Mononuclear cell (primary cell): ENCODE data around the gene UBE2N. TPM values are rescaled to one million over a fixed set of nuclear protein-coding genes. Genes with fewer than 3 reads are reported as not detected.
"Not testable (repeated sequence)": the region's sequence is repeated elsewhere in the genome, so short reads cannot be mapped to it uniquely, and the experiment has no call there.

ENCODE experiments used
- H3K27me3 ChIP-seq: 2 replicates; pipeline ENCODE4 v1.6.0; 2011; ENCODE audit warnings: low read length, control low read depth; ENCODE audit not compliant: insufficient read depth
- H3K4me1 ChIP-seq: 2 replicates; pipeline ENCODE4 v1.5.1; 2011; ENCODE audit warnings: mild to moderate bottlenecking, low read length, control low read depth; ENCODE audit not compliant: insufficient read depth
- H3K4me3 ChIP-seq: 2 replicates; pipeline ENCODE4 v1.5.1; 2011; ENCODE audit warnings: mild to moderate bottlenecking, low read length, moderate library complexity
- H3K9me3 ChIP-seq: 2 replicates; pipeline ENCODE4 v1.5.1; 2011; ENCODE audit warnings: low read depth, mild to moderate bottlenecking, control low read depth, low read length
- total RNA-seq: library from RNA; depleted of rRNA; stranded (reverse); fragments of >200 nt; gene quantifications from one replicate; pipeline ENCODE4 v1.2.3, GENCODE V29; 2012

UBE2N gene
- total RNA-seq, 1 donor, result 92.5 TPM

DNA sequence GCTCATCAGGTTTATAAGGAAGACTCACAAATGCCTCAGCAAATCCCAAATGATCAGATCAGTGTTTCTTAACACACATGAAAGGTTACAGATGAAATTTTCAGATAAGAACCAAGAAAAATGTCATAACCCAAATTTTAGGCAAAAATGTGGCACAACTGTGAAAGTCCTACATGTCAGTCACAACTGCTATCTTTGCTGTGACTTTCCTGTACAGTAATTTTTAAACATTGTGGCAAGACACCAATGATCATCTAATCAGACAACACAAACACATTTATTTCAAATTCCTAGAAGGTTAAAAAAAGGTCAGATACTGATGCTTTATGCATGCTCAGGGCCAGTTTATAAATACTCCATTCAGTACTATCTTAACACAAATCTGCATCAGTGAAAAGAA lies 32.9 kb downstream of the UBE2N start:
- H3K27me3 ChIP-seq, result no peaks in the 10 kb centered on the region
- H3K4me1 ChIP-seq, result peaks cover 10% of the 10 kb centered on the region
- H3K4me3 ChIP-seq, result no peak overlapping the region
- no peaks in the 10 kb centered on the region for H3K9me3 ChIP-seq

DNA sequence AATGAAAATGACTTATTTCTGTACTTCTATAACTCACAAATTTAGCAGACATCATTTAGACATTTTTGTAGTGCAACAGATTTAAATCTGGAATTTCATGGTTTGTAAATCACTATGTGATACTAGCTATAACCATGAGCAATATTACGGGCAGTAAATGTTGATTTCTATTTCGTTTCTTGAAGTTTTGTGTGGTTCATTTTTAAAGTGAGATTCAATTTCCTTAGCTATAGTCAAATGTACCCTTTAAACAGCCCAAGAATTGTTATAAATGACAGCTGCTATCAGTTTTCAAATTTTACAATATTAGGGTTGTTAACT lies 33.8 kb downstream of the UBE2N start:
- Histone ChIP-seq H3K9me3 (no peaks in the 10 kb centered on the region), H3K27me3 (no peaks in the 10 kb centered on the region), H3K4me1 (peaks cover 2% of the 10 kb centered on the region)

DNA sequence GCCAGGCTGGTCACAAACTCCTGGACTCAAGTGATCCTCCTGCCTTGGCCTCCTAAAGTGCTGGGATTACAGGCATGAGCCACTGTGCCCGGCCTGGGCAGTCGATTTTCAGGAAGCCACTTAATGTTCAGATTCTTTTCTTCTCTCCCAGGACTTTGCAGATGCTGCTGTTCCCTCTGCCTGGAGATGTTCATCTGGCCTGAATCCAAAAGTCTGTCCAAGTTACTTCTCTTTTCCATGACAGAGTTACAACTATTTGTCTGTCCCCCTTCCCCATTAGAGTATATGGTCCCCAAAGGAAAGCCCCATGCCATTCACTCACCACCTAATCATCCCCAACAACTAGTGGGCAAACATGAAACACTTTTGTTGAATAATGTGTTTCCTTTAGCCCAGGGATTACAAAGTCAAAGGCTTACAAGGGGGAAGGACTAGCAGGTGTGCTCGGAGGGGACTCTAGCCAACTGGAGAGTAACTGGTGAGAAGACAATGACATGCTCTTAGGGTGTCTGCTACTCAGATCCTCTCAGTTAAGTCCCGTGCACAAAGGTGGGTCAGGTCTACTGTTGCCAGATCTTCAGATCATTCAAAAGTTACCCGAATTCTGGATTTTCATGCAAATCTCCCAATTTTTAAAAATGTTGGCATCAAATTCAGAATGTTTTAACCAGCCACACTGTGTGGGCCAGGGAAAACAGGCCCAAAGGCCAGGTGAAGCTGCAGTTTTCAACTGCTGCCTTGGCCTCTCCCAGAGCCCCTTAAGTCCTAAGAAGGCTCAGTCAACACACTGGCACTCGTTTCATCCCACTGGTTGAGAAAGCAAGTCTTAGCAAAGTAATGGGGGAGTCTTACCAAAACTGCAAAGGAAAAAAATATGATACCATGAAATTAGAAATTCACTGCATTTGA lies 34.4 kb downstream of the UBE2N start:
- Histone ChIP-seq H3K9me3 (no peaks in the 10 kb centered on the region), H3K27me3 (no peaks in the 10 kb centered on the region), H3K4me3 (no peak overlapping the region), H3K4me1 (no peaks in the 10 kb centered on the region)

More for the DNA sequence above, 33.8 kb downstream of the UBE2N start:
- H3K4me3 ChIP-seq, result no peak overlapping the region

DNA sequence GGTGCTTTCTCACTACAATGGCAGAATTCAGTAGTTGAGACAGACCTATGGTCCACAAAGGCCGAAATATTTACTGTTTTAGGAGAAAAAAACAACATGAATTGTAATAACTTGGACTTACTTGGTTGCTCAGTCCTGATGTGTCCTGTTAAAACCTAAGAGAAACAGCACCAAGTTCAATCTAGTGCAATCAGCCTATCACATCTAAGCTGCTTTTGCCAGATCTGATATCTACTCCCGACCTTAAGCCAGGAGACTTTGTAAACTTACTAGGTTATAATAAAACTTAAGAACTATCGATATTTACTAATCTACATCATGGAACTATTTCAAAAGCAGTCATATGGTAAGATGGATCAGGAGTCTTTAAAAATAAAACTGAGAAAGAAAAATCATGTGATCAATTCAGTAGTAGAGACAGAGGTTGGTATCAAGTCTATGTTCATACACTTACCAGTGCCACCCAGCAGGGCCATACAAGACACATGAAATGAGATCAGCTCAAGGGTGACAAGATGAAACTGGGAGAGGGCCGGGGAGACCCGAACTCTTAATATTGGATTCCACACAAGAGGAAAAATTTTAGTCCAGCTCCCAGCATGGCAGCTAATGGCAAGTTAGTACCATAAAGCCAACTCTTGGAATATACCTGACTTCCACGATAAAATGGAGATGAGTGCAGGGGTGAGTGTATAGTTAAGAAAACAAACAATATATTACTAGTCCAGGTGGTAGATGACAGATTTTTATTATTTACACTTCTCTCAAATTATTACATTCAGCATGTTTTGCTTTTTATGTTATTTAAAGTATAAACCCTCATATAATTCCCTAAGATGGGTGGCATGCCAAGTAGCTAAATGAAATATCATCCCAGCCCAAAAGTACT lies 36.5 kb downstream of the UBE2N start:
- no peaks in the 10 kb centered on the region for H3K27me3 ChIP-seq

DNA sequence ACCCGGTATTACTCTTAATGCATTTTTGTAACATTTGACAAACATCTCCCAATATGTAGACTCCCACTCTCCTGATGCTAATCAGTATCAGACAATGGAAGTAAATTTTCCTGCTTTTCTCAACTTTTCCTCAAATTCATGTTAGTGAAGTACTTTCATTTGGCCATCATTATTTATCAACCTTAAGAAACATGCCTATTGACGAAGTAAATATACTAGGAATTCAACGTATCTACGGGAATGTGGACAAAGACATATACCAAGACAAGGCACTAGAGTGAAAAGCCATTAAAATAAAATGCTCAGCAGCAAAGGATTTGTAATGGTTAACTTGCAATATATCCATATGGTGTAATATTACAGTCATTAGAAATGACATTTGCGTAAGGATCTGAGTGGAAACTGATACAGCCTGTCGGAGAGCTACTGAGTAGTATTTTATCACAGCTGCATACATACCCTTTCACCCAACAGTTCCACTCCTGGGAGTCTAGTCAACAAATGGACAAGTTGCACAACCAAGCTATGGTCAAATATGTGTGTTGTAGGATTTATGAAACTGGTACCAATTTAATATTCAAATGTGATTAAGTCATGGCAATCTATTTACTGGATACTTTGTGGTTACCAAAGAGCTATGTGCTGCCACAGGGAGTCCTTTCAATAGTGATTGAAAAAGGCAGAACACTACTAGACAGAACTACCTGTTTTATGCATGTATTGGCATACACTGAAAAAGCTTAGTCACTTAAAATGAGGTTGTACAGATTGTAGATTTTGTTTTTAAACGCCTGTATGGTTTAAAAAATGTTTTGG lies 37.6 kb downstream of the UBE2N start:
- no peaks in the 10 kb centered on the region for H3K9me3 ChIP-seq
- no peak overlapping the region for H3K4me3 ChIP-seq
- no peaks in the 10 kb centered on the region for H3K4me1 ChIP-seq
- no peaks in the 10 kb centered on the region for H3K27me3 ChIP-seq

More for the DNA sequence above, 36.5 kb downstream of the UBE2N start:
- no peak overlapping the region for H3K4me3 ChIP-seq
- H3K9me3 ChIP-seq, result no peaks in the 10 kb centered on the region
- no peaks in the 10 kb centered on the region for H3K4me1 ChIP-seq

DNA sequence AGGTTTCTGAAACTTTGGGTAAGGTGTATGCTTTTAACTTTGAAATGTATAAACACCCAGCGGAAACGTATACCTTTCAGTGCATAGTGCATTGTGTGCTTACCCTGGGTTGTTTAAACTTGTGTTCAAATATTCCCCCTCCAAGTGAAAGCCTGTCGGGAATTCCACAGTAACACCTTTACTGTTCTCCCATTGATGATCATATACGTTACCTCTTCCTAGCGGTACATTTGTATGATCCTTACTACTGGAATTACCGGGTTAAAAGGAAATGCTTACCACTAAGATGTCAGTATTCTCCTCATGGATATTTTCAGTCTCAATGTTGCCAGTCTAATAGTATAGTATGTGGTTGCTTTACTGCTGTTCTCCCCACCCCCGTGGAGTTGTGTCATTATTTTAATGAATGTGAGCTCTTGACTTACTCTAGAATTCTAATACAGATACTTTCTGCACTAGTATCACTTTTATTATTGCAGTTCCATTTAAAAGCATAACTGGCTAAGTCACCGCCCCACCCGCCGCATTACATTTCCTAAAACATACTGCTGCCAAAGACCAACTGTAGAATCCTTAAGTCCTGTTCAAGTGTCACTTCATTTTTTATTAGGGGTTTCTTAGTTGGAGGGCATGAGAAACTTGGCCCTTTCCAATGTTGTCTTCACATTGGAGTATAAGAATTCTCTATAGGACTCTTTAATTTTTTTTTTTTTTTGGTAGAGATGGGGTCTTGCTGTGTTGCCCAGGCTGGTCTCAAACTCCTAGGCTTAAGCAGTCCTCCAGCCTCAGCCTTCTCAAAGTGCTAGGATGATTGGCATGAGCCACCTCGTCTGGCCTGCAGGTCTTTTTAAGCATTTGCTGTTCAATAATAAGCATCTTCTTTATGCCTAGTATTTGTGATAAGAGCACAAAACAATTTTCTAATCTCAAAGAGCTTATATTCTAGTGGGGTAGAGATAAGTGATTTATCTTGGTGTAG lies 39.1 kb downstream of the UBE2N start:
- Histone ChIP-seq H3K27me3 (no peaks in the 10 kb centered on the region), H3K4me1 (no peaks in the 10 kb centered on the region), H3K9me3 (no peaks in the 10 kb centered on the region), H3K4me3 (no peak overlapping the region)

DNA sequence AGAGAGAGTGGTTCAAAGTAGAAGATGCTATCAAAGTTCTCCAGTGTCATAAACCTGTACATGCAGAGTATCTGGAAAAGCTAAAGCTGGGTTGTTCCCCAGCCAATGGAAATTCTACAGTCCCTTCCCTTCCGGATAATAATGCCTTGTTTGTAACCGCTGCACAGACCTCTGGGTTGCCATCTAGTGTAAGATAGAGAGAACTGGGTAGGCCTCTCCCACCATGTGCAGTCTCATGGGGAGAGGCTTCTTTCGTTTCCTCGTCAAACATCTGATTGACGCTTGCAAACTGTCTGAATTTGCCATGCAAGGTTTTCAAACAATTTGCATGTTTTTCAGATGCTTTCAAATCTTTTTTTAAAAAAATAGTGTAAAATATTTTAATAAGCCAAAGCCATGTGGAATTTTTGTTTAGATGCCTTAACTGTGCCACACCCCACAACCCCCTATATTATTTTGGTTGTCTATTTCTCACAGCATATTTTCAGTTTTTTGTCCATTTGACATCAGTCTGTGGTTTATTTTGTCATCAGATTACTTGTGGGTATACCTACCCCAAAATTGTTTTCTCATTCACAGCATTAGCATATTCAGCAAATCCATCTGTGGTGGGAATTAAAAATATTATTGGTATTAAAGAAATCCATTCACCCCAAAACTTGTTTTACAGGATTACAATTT lies 42.4 kb downstream of the UBE2N start:
- H3K4me3 ChIP-seq, H3K4me1 ChIP-seq, H3K9me3 ChIP-seq, H3K27me3 ChIP-seq: not testable (repeated sequence)

DNA sequence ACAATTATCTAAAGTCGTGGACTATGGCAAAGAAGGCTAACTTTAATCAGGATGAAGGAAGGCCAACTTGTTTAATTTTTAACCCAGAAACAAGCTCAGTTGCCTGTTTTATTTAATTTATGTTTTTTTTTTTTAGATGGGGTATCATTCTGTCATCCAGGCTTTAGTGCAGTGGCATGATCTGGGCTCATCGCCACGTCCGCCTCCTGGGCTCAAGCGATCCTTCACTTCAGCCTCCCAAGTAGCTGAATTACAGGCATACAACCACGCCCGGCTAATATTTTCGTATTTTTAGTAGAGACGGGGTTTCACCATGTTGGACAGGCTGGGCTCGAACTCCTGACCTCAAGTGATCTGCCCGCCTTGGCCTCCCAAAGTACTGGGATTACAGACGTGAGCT lies 44.3 kb downstream of the UBE2N start:
- no peak overlapping the region for H3K4me3 ChIP-seq
- H3K27me3 ChIP-seq, result no peaks in the 10 kb centered on the region
- H3K9me3 ChIP-seq, result no peaks in the 10 kb centered on the region
- H3K4me1 ChIP-seq, result no peaks in the 10 kb centered on the region

DNA sequence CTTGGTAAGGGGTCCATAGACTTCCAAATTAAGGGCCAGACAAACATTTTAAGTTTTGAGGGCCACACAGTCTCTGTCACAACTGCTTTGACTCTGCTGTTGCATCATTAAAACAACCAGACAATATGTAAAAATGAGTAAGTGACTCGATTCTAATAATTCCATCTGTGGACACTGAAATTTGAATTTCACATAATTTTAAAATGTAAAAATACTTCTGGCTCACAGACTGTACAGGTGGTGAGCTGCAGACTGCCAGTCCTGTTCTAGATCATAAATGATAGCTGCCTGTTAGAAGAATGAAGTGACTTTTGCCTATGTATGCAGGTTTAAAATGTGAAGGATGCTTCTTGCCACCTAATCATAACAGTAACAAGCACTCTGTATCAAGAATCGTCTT lies 48.3 kb downstream of the UBE2N start:
- Histone ChIP-seq H3K27me3 (no peaks in the 10 kb centered on the region), H3K4me1 (peaks cover 17% of the 10 kb centered on the region)

DNA sequence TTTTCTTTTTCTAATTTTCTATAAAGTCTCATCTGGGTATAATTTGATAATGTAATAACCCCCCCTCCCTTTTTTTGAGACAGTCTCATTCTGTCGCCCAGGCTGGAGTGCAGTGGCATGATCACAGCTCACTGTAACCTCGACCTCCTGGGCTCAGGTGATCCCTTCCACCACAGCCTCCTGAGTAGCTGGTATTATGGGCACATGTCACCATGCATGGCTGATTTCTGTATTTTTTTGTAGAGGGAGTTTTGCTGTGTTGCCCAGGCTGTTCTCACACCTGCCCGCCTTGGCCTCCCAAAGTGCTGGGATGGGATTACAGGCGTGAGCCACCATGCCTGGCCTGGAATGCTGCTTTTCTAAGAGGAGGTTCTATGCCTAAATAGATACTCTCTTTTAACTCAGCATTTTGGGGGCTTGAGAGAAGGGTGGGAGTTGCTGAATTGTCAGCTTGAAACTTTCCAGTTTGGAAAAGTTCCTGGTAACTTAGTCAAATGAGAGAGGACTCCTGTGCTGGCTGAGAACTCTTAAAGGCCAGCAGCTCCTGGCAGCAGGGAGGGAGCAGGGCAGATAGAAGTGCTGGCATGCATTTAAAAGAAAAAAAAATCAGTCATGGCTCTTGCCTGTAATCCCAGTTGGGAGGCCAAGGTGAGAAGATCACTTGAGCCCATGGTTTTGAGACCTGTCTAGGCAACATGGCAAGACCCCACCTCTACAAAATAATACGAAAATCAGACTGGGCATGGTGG lies 51.0 kb downstream of the UBE2N start:
- H3K27me3 ChIP-seq, result no peaks in the 10 kb centered on the region

More for the DNA sequence above, 48.3 kb downstream of the UBE2N start:
- Histone ChIP-seq H3K9me3 (no peaks in the 10 kb centered on the region), H3K4me3 (no peak overlapping the region)

DNA sequence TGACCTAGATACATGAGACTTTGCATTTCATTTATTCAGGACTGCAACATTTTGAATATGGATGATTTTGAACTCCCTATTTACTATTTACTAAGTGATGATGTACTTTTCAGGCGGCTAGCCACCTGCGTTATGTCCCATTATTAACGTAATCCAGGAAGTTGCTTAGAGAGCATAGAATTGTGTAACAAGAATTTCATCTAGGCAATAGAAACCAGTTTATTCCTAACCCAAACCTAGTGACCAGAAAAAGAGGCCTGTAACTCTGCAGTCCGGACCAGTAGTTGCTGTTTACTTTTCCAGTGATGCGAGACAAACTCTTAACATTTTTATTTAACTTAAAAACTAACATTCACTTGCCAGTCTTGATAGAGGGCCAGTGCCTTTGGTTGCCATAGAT lies 51.7 kb downstream of the UBE2N start:
- Histone ChIP-seq H3K4me1 (peaks cover 17% of the 10 kb centered on the region), H3K9me3 (no peaks in the 10 kb centered on the region)

More for the DNA sequence above, 51.0 kb downstream of the UBE2N start:
- Histone ChIP-seq H3K4me1 (peaks cover 17% of the 10 kb centered on the region), H3K9me3 (no peaks in the 10 kb centered on the region), H3K4me3 (no peak overlapping the region)

DNA sequence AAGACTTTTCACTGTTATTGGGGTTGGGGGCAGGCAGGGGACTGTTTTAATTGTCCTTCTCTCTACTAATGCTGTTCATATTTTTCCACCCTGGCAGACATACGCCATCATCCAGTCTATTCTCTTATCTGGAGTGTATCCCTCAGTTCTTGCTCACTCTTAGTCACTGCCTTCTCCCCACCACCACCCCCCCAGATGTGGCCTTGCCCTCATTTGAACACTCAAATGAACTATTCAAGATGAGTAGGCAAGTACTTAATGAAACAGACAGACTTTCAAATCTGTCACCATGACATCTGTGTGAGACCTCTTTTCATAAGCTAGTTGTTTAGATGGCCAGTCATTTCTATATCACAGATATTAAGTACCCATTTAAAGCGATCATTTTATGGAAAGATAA lies 54.0 kb downstream of the UBE2N start:
- no peaks in the 10 kb centered on the region for H3K9me3 ChIP-seq
- peaks cover 30% of the 10 kb centered on the region for H3K4me1 ChIP-seq
- H3K27me3 ChIP-seq, result no peaks in the 10 kb centered on the region
- no peak overlapping the region for H3K4me3 ChIP-seq

More for the DNA sequence above, 51.7 kb downstream of the UBE2N start:
- no peak overlapping the region for H3K4me3 ChIP-seq
- H3K27me3 ChIP-seq, result no peaks in the 10 kb centered on the region

DNA sequence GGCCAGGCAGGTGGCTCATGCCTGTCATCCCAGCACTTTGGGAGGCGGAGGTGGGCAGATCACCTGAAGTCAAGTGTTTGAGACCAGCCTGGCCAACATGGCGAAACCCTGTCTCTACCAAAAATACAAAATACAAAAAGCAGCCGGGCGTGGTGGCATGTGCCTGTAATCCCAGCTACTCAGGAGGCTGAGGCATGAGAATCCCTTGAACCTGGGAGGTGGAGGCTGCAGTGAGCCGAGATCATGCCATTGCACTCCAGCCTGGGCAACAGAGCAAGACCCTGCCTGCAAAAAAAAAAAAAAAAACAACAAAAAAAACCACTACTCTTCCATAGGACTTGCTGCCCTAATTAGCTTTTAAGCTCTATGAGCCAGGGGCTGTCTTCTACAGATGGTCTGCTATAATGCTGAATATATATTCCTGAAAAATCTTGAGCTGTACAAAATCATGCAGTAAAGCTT lies 59.7 kb downstream of the UBE2N start:
- H3K4me3 ChIP-seq, H3K27me3 ChIP-seq, H3K9me3 ChIP-seq: not testable (repeated sequence)
- peaks cover 42% of the 10 kb centered on the region for H3K4me1 ChIP-seq
